HPDE6-E6E7 (cell line): ENCODE measurements around the gene ANXA1.
"Not testable (repeated sequence)": the region's sequence is repeated elsewhere in the genome, so short reads cannot be mapped to it uniquely, and the experiment has no call there.

Experiments
- DNase-seq: peaks from one replicate; pipeline ENCODE4 v3.0.0; 2011; ENCODE audit warnings: missing footprints; ENCODE audit errors: extremely low spot score

The ANXA1 gene

GRCh38 chr9:73168298-73168934 lies 16.8 kb downstream of the ANXA1 start:
- no peak for DNase-seq

- DNase-seq, result no peak
These were observed 18.7 kb downstream of the ANXA1 start for GRCh38 chr9:73170185-73170957.

GRCh38 chr9:73172901-73173215 lies 21.2 kb downstream of the ANXA1 start:
- no peak for DNase-seq

GRCh38 chr9:73173557-73174329 lies 22.1 kb downstream of the ANXA1 start:
- DNase-seq, result no peak

GRCh38 chr9:73174330-73174980 lies 22.8 kb downstream of the ANXA1 start:
- DNase-seq, result no peak

GRCh38 chr9:73176450-73176875 lies 24.8 kb downstream of the ANXA1 start:
- no peak for DNase-seq

- DNase-seq, result no peak
These were observed 26.4 kb downstream of the ANXA1 start for GRCh38 chr9:73178044-73178443.

- peak; percentile 28 for DNase-seq
These were observed 27.9 kb downstream of the ANXA1 start for GRCh38 chr9:73179589-73179988.

GRCh38 chr9:73180403-73180802 lies 28.7 kb downstream of the ANXA1 start:
- DNase-seq, result no peak

- no peak for DNase-seq
These were observed 31.3 kb downstream of the ANXA1 start for GRCh38 chr9:73182928-73183327.

- no peak for DNase-seq
These were observed 31.8 kb downstream of the ANXA1 start for GRCh38 chr9:73183428-73183827.

- no peak for DNase-seq
These were observed 32.5 kb downstream of the ANXA1 start for GRCh38 chr9:73183917-73184861.

GRCh38 chr9:73191109-73191508 lies 39.4 kb downstream of the ANXA1 start:
- not testable (repeated sequence) for DNase-seq

- DNase-seq, result no peak
These were observed 42.6 kb downstream of the ANXA1 start for GRCh38 chr9:73194284-73194683.

- no peak for DNase-seq
These were observed 47.8 kb downstream of the ANXA1 start for GRCh38 chr9:73199448-73199847.

GRCh38 chr9:73199886-73200285 lies 48.2 kb downstream of the ANXA1 start:
- DNase-seq, result no peak

- no peak for DNase-seq
These were observed 49.2 kb downstream of the ANXA1 start for GRCh38 chr9:73200694-73201452.

- no peak for DNase-seq
These were observed 51.3 kb downstream of the ANXA1 start for GRCh38 chr9:73202980-73203379.

GRCh38 chr9:73204936-73205335 lies 53.3 kb downstream of the ANXA1 start:
- DNase-seq, result no peak

- DNase-seq, result no peak
These were observed 55.2 kb downstream of the ANXA1 start for GRCh38 chr9:73206851-73207250.
